Prostate gland (tissue), 2 donors: ENCODE results near the gene CACNA1F.

Experiments
- CTCF ChIP-seq, 4 experiments: fragments of 200-600 bp in 2 of 4; fragments of 450-650 bp in 2 of 4; sonication (generic) in 2 of 4; IDR thresholded peaks; 1 replicate in 3 of 4; 2 replicates in 1 of 4; pipeline ENCODE4 v1.5.1; 2016 to 2019; ENCODE audit warnings: antibody characterized with exemption in 4 of 4, mild to moderate bottlenecking in 2 of 4, moderate library complexity in 2 of 4
- POLR2AphosphoS5 ChIP-seq: sonication (generic); formaldehyde crosslinking; IDR thresholded peaks from one replicate; pipeline ENCODE4 v1.6.1; 2017; ENCODE audit warnings: antibody characterized with exemption

- no peak for TF ChIP-seq POLR2AphosphoS5
- TF ChIP-seq CTCF (IDR thresholded peaks at IDR 0.05): no peak
These were observed 6.2 kb downstream of the CACNA1F start for GRCh38 chrX:49226946-49227345.
